NK-92 treated with Interleukin-12 subunit alpha and Interleukin-12 subunit beta, amount 100 ng/mL, for 24 hours (cell line): ENCODE measurements around the gene COA1.
A peak's percentile ranks its signal among the peaks of the same experiment; 100 is the strongest.
"Not testable (repeated sequence)": the region's sequence is repeated elsewhere in the genome, so short reads cannot be mapped to it uniquely, and the experiment has no call there.

Experiments used
- DNase-seq: peaks from one replicate; lab custom pipeline; 2025; lab: John Stamatoyannopoulos, UW

COA1 gene

GRCh38 chr7:43628431-43628830 is 100.9 kb downstream of the COA1 start:
- DNase-seq = no peak

DNA sequence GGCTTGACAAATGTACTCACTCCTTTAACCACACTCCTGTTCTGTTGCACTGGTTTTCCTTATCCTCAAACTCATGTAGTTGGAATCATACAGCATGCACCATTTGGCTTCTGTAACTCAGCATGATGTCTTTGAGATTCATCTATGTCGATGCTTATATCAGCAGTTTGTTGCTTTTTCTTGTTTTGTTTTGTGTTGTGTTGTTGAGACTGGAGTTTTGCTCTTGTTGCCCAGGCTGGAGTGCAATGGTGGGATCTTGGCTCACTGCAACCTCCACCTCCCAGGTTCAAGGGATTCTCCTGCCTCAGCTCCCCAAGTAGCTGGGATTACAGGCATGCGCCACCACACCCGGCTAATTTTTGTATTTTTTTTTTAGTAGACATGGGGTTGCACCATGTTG is 101.5 kb downstream of the COA1 start:
- DNase-seq = not testable (repeated sequence)

DNA sequence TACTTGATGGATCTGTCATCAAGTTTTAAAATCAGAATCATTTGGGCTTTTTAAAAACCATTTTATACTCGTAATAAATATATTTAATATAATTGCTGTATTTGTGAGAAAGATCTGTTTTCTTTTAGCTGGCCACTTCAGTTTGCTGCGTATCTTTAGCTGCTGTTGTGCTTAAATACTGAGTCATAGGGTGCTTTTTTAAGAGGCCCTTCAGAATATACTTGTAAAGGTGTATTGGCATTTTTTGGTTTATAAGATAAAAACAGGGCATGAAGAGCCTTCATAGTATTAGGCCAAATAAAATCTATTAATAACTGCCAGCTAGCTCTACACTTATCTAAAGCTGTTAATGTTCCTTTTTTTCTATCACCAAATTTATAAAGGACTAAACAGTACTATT is 102.6 kb downstream of the COA1 start:
- DNase-seq = no peak

- DNase-seq = no peak
Measured at GRCh38 chr7:43625980-43626379, 103.3 kb downstream of the COA1 start.

DNA sequence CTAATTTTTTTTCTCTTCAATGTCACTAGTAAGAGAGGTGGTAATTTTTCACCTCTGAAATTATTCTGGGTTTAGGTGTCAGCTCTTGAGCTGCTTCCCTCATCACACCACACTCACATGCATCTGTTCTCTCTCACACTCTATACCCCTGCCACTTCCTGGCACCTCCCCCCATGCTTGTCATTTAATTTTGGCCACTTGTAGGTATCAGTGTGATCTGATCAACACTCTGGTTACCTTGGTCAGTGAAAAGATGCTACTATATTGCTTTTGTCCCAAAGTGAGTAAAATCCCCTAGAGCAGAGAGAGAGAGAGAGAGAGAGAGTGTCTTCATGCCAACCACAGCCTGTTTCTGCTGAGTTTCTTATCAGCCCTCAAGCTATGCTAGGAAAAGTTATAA is 103.9 kb downstream of the COA1 start:
- DNase-seq = peak; percentile 51

DNA sequence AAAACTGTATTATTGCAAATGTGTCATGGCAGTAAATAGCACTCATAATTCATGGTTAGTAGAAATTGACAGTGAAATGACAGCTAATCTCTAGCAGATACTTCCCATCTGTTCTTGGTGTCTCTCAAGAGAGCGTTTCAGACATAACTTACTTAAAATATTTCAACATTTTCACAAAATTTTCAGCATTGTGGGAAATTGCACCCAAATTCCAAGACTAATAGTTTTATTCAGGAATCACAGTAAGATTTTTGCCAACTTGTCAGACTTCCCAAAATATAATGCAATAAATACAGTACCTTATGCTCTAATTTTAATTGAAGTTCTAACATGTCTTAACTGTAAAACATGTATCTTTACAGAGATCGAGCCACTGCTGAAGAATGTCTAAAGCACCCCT is 105.2 kb downstream of the COA1 start:
- no peak for DNase-seq

DNA sequence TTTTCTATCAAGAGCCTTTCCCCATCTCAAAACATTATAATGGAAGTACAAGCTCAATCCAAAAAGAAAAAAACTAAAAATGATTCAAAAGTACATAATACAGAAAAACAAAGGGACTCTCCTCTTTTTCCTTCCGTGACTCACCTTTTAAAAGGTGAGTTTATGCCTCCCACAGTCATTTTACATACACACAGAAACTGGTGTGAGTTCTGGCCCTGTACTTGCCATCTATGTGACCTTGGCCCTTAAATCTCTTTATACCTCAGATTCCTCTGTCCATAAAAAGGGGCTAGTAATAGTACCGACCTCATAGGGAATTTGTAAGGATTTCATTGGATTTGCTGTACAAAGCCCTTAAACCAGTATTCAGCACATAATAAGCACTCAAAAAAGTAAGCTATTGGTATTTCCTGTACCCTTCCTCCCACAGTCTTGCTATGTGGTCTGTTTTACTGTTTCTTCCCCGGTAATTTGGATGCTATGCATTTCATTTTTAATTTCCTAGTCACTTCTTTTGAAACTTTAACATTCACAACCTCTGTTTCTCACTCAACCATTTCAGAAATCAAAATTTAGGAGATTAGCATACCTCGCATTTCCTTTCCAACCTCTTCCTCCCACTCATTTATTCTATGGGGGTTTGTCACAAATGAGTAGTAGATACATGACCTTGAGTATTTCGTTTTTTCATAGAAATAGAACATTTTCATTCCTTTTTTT is 107.4 kb downstream of the COA1 start:
- DNase-seq = no peak

GRCh38 chr7:43619213-43620012 is 109.9 kb downstream of the COA1 start:
- no peak for DNase-seq

- DNase-seq = no peak
Measured at GRCh38 chr7:43618073-43618472, 111.2 kb downstream of the COA1 start.

DNA sequence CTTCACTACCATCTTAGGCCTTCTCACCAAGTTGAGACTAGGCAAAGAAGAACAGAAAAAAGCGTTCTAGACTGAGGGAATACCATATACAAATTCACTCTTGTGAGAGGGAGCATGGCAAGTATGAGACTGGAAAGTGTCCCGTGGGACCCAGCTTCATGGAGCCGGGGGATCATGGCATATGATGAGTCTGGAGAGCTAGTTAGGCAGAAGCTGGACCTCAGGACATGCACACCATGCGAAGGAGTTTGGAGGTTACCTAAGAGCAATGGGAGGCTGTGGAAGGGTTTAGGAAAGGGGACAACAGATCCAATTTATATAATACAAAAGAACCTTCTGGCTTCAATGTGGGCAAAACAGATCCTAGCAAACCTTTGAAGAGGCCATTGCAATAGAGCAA is 112.3 kb downstream of the COA1 start:
- no peak for DNase-seq

DNA sequence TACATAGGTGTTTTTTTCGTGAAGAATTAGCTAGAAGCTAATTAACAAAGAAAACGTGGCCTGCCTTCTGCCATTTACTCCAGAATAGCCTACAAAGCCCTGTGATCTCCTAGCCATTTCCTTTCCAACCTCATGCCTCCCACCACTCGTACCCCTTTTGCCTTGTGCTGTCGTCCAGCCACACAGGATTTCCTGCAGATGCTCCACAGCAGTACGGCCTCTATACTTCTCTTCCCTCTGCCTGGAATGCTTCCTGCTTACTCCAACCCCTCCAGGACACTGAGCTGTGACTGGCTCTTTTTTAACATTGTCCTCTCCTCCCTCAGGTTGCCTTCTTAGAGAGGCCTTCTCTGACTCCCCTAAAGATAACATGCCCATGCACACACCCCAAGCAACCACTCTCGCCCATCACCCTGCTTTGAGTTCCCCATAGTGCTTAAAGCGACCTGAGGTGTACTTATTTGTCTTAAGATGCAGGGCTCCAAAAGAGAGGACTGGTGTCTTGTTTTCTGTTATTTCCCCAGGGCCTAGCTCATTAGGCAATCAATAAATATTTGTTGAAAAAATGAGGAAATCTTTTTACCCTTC is 113.7 kb downstream of the COA1 start:
- no peak for DNase-seq

DNA sequence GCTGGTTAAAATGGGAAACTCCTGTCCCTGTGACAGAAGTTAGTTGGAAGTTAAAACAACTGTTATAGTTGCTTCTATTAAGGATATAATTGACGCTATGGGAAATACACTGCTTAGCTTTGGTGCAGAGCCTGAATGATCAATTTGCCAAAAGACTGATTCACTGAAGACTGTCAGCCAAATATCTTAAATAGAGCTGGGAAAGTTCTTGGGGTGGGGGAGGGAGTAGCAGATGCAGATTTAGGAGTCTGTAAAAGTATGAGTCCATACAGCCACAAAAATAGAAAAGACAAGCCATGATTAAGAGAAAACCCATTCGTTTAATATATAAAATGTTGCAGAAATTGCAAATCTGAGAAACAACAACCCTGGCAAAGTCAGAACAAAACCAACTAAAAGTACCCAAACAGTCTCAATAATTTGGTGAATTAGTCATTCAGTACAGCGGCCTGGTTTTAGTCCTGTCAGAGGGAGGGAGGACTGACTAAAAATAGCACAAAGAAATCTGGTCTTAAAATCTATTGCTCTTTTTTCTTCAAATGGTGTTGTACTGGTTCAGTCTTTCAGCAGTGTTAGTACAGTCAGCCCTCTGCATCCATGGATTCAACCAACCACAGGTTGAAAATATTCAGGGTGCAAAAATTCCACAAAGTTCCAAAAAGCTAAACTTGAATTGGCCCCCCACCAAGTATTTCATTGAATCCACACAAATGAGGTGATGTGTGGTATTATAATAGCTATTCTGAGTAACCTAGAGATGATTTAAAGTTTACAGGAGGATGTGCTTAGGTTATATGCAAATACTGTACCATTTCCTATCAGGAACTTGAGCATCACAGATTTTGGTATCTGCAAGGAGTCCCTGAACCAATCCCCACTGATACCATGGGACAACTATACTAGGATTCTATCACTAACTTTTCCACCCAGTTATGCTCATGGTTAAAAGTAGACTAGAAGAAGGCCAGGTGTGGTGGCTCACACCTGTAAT is 116.4 kb downstream of the COA1 start:
- DNase-seq = no peak

GRCh38 chr7:43612128-43612527 is 117.2 kb downstream of the COA1 start:
- DNase-seq = no peak

DNA sequence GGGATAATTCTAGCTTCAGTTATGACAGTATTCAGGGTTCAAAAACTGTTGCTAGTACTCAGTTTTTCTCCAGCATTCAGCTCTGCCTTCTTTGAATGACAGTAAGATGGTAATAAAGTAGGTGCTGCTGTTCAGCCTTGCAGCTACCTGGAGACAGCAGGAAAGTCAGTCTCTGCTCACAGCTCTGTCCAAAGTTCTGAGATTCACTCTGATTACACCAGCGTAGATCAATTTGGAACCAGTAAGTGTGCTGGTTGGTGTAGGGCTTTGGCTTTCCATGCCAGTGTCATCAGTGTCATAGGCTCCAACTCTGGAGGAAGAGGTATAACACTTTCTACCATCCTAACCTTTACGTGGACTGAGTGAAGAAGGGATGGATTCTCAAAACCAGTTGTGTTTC is 120.2 kb downstream of the COA1 start:
- DNase-seq = no peak

DNA sequence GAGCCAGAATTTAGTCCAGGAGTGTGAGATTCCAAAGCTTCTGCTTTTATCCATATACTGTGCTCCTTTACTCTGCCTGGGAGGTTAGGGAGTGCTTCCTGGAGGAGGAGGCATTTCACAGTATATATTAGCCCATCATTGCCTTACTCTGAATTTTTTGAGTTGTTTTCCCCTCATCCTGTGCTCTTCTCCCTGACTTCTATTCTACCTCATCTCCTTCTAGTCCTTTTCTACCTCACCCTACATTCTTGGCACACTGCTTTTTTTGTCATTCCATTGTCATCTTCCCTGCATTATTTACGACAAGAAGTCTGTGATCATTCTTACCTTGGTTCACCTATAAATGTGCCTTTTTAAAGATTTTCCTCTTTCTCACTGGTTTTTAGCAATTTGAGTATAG is 125.1 kb downstream of the COA1 start:
- DNase-seq = no peak

GRCh38 chr7:43602256-43602655 is 127.1 kb downstream of the COA1 start:
- DNase-seq = no peak

DNA sequence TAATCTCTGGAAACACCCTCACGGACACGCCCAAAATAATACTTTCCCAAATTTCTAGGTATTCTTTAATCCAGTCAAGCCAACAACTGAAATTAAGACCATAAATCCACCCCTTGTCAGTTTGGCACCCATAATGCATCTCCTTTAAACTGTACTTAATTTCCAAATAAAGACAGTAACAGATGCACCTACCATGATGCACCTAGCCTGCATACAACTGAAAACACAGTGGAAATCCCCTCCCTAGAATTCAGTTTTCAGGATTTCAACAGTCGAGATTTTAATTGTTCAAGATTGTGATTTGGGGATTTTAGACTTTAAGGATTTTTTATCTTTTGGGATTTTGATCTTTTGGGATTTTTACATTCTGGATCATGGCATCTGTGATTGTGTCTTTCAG is 129.3 kb downstream of the COA1 start:
- DNase-seq = no peak

GRCh38 chr7:43596426-43596825 is 132.9 kb downstream of the COA1 start:
- not testable (repeated sequence) for DNase-seq

DNA sequence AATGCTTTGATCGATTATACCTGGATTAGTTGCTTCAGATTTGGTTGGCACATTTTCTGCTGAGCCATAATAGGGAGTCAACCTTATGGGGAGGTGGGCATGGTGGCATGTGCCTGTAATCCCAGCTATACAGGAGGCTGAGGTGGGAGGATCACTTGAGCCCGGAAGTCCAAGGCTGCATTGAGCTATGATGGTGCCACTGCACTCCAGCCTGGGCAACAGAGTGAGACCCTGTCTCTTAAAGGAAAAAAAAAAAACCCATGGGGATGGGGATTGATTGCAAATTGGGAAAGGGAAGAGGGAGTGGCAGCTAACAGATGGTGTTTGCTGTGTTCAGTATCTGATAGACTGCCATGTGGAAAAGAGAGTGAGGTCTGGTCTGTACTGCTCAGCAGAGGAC is 135.3 kb downstream of the COA1 start:
- DNase-seq = no peak

GRCh38 chr7:43593010-43593409 is 136.3 kb downstream of the COA1 start:
- DNase-seq = no peak

DNA sequence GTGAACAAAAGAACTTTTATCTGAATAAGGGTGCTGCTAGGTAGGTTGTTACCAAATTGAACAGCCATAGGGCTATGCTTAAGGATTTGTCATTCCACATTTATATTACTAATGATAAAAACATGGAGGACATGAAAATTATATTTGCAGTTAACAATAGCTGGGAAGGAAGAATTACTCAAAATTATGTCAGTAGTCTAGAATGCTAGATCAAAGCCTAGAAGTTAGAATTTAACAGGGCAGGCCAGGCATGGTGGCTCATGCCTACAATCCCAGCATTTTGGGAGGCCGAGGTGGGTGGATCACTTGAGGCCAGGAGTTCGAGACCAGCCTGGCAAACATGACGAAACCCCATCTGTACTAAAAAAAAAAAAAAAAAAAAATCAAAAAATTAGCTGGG is 137.0 kb downstream of the COA1 start:
- no peak for DNase-seq

- no peak for DNase-seq
Measured at GRCh38 chr7:43591558-43592180, 137.7 kb downstream of the COA1 start.
